CD4-positive, alpha-beta T cell (primary cell): Measurements from ENCODE around the gene BRD7. TPM values are rescaled to one million over a fixed set of nuclear protein-coding genes. Genes with fewer than 3 reads are reported as not detected.

Source experiments
- ATAC-seq: fragments of 200-7000 bp; cut with Tn5 transposase; one replicate; pipeline ENCODE4 v1.10.0; 2022; ENCODE audit warnings: mild to moderate bottlenecking; ENCODE audit not compliant: poor library complexity
- CTCF ChIA-PET: fragments of 350-600 bp; sonication (Branson Sonifier 250); formaldehyde crosslinking; loops from one replicate; lab custom pipeline; 2021; ENCODE audit warnings: antibody characterized with exemption, inconsistent platforms; lab: Charles Lee
- POLR2A ChIA-PET: fragments of 350-600 bp; sonication (Branson Sonifier 250); formaldehyde crosslinking; loops from one replicate; lab custom pipeline; 2021; ENCODE audit warnings: antibody characterized with exemption, inconsistent platforms; lab: Charles Lee
- DNase-seq, 14 experiments: peaks; one replicate each; pipeline ENCODE4 v3.0.0-alpha.2; 2013 to 2020; ENCODE audit warnings: mixed read lengths in 2 of 14
- H3K27ac ChIP-seq, 2 donors: one replicate each; pipeline versions ENCODE4 v1.5.1 to v1.7.0; 2013; ENCODE audit warnings: low read length in 2 of 2, low read depth in 1 of 2, mild to moderate bottlenecking in 1 of 2
- H3K27me3 ChIP-seq, 2 experiments: 1 replicate in 1 of 2; 2 replicates in 1 of 2; pipeline versions ENCODE4 v1.6.1 to v1.7.0; 2013; ENCODE audit warnings: low read length in 2 of 2, control low read depth in 1 of 2, mild to moderate bottlenecking in 1 of 2, moderate library complexity in 1 of 2; ENCODE audit not compliant: insufficient read depth in 2 of 2, control insufficient read depth in 1 of 2
- H3K36me3 ChIP-seq: one replicate; pipeline ENCODE4 v1.6.1; 2013; ENCODE audit warnings: low read length, control low read depth; ENCODE audit not compliant: insufficient read depth
- H3K4me1 ChIP-seq: one replicate; pipeline ENCODE4 v1.6.1; 2013; ENCODE audit warnings: low read length, control low read depth; ENCODE audit not compliant: insufficient read depth
- H3K4me3 ChIP-seq: one replicate; pipeline ENCODE4 v1.5.1; 2013; ENCODE audit warnings: mild to moderate bottlenecking, low read length, moderate library complexity
- H3K9me3 ChIP-seq, 2 experiments: 1 replicate in 1 of 2; 2 replicates in 1 of 2; pipeline versions ENCODE4 v1.6.1 to v1.7.0; 2013; ENCODE audit warnings: low read length in 2 of 2, mild to moderate bottlenecking in 2 of 2, control low read depth in 1 of 2, moderate library complexity in 1 of 2; ENCODE audit not compliant: control insufficient read depth in 1 of 2, insufficient read depth in 1 of 2
- H3K27ac Mint-ChIP-seq: one replicate; pipeline ENCODE4 v1.8.0; 2020; ENCODE audit warnings: mixed read lengths
- H3K27me3 Mint-ChIP-seq: one replicate; pipeline ENCODE4 v1.8.0; 2021; ENCODE audit warnings: mixed read lengths
- H3K36me3 Mint-ChIP-seq: one replicate; pipeline ENCODE4 v1.8.0; 2021; ENCODE audit warnings: low read depth, mixed read lengths
- H3K4me1 Mint-ChIP-seq: one replicate; pipeline ENCODE4 v1.8.0; 2021; ENCODE audit warnings: low read depth, mixed read lengths
- H3K4me3 Mint-ChIP-seq: one replicate; pipeline ENCODE4 v1.8.0; 2020; ENCODE audit warnings: mild to moderate bottlenecking, mixed read lengths
- H3K9me3 Mint-ChIP-seq: one replicate; pipeline ENCODE4 v1.8.0; 2020; ENCODE audit warnings: mixed read lengths
- CTCF ChIP-seq: fragments of 200-600 bp; IDR thresholded peaks from one replicate; pipeline ENCODE4 v1.8.0; 2022; ENCODE audit warnings: antibody characterized with exemption, mild to moderate bottlenecking
- intact Hi-C, 2 experiments: fragments of 100-400 bp; cut with DNase I in 1 of 2; cut with micrococcal nuclease in 1 of 2; formaldehyde crosslinking; loops; one replicate each; pipeline versions ENCODE4 v1.15.1 to v1.9.0; 2023 to 2025; cut with DNase I, micrococcal nuclease
- total RNA-seq, 174 experiments: library from RNA in 2 of 174; stranded (reverse) in 2 of 174; gene quantifications; one replicate each; pipeline ENCODE4 v1.2.3 and lab custom pipeline; 2021 to 2026

Gene BRD7
- total RNA-seq, 2 experiments from 2014 or later, result 95.4 to 103 TPM

GRCh38 chr16:50373780-50374179 lies 5.0 kb upstream of the BRD7 start:
- intact Hi-C loops, result loop anchor here in 1 of 2 experiments (2.0 to 5.0 kb wide), 3 partner anchors 274 to 433 kb away; no protein-coding TSS in a partner anchor
- peaks cover 5% of the 10 kb centered on the region for H3K36me3 Mint-ChIP-seq
- TF ChIP-seq CTCF, result no peak
- H3K9me3 Mint-ChIP-seq, result no peaks in the 10 kb centered on the region
- ChIA-PET POLR2A (no interaction called here), CTCF (no interaction called here)
- peaks cover 6% of the 10 kb centered on the region for H3K4me1 ChIP-seq
- H3K4me3 ChIP-seq, result no peak overlapping the region
- ATAC-seq, result no peak
- H3K9me3 ChIP-seq, result no peaks in the 10 kb centered on the region
- H3K27me3 ChIP-seq, result no peaks in the 10 kb centered on the region
- peaks cover 12% of the 10 kb centered on the region for H3K4me1 Mint-ChIP-seq
- DNase-seq, result no peak
- H3K27me3 Mint-ChIP-seq, result peaks cover 3% of the 10 kb centered on the region
- no peak overlapping the region for H3K4me3 Mint-ChIP-seq
- H3K36me3 ChIP-seq, result no peaks in the 10 kb centered on the region
- no peak overlapping the region for H3K27ac Mint-ChIP-seq
- H3K27ac ChIP-seq, result no peak overlapping the region

GRCh38 chr16:50373345-50373701 lies 4.5 kb upstream of the BRD7 start:
- Histone ChIP-seq H3K4me1 (peaks cover 6% of the 10 kb centered on the region), H3K9me3 (no peaks in the 10 kb centered on the region), H3K27ac (no peak overlapping the region), H3K36me3 (no peaks in the 10 kb centered on the region), H3K4me3 (no peak overlapping the region), H3K27me3 (no peaks in the 10 kb centered on the region)
- CTCF ChIA-PET, result no interaction called here
- no peaks in the 10 kb centered on the region for H3K9me3 Mint-ChIP-seq
- H3K4me1 Mint-ChIP-seq, result peaks cover 12% of the 10 kb centered on the region
- peaks cover 3% of the 10 kb centered on the region for H3K27me3 Mint-ChIP-seq
- DNase-seq (no peak), ATAC-seq (no peak)
- TF ChIP-seq CTCF, result no peak
- POLR2A ChIA-PET, result no interaction called here
- intact Hi-C loops, result loop anchor here in 1 of 2 experiments (2.0 to 5.0 kb wide), 2 partner anchors 274 to 291 kb away; no protein-coding TSS in a partner anchor
- H3K27ac Mint-ChIP-seq, result no peak overlapping the region
- H3K36me3 Mint-ChIP-seq, result peaks cover 5% of the 10 kb centered on the region
- H3K4me3 Mint-ChIP-seq, result no peak overlapping the region

GRCh38 chr16:50372611-50373344 lies 4.0 kb upstream of the BRD7 start:
- Histone ChIP-seq H3K36me3 (no peaks in the 10 kb centered on the region), H3K27me3 (no peaks in the 10 kb centered on the region), H3K27ac (no peak overlapping the region), H3K4me3 (no peak overlapping the region), H3K4me1 (peaks cover 10% of the 10 kb centered on the region), H3K9me3 (no peaks in the 10 kb centered on the region)
- intact Hi-C loops, result loop anchor here in 1 of 2 experiments (2.0 to 5.0 kb wide), 2 partner anchors 275 to 292 kb away; no protein-coding TSS in a partner anchor
- DNase-seq, result no peak
- no peak for ATAC-seq
- Mint-ChIP-seq H3K9me3 (no peaks in the 10 kb centered on the region), H3K27me3 (peaks cover 3% of the 10 kb centered on the region), H3K27ac (no peak overlapping the region), H3K4me1 (peaks cover 17% of the 10 kb centered on the region), H3K4me3 (no peak overlapping the region), H3K36me3 (peaks cover 10% of the 10 kb centered on the region)
- TF ChIP-seq CTCF, result no peak
- ChIA-PET POLR2A (interaction anchor here (1.0 kb wide), 1 partner anchor 293 kb away, joined by 3 read pairs; no protein-coding TSS in a partner anchor), CTCF (interaction anchor here (1.2 kb wide), 1 partner anchor 434 kb away, joined by 3 read pairs; no protein-coding TSS in a partner anchor)
